Esophagus muscularis mucosa (tissue), 3 donors: Measurements from ENCODE around the gene AKR1C1.
"Not testable (repeated sequence)": the region's sequence is repeated elsewhere in the genome, so short reads cannot be mapped to it uniquely, and the experiment has no call there.

Experiments
- POLR2A ChIP-seq: fragments of 450-650 bp; IDR thresholded peaks from one replicate; pipeline ENCODE4 v1.6.1; 2017; ENCODE audit warnings: antibody characterized with exemption, moderate library complexity, mild to moderate bottlenecking, low read depth
- POLR2AphosphoS5 ChIP-seq, 2 donors: sonication (generic); formaldehyde crosslinking; IDR thresholded peaks; one replicate each; pipeline ENCODE4 v1.6.1; 2017; ENCODE audit warnings: antibody characterized with exemption in 2 of 2
- TF ChIP-seq, protein P1 (sequence below), 3 experiments: fragments of 200-600 bp in 2 of 3; fragments of 450-650 bp in 1 of 3; sonication (generic) in 2 of 3; IDR thresholded peaks; one replicate each; pipeline ENCODE4 v1.5.1; 2017 to 2019; ENCODE audit warnings: antibody characterized with exemption in 3 of 3, mild to moderate bottlenecking in 2 of 3, moderate library complexity in 1 of 3

- not testable (repeated sequence) for TF ChIP-seq POLR2A; POLR2AphosphoS5 (IDR thresholded peaks at IDR 0.05)
- TF ChIP-seq, protein P1, sequence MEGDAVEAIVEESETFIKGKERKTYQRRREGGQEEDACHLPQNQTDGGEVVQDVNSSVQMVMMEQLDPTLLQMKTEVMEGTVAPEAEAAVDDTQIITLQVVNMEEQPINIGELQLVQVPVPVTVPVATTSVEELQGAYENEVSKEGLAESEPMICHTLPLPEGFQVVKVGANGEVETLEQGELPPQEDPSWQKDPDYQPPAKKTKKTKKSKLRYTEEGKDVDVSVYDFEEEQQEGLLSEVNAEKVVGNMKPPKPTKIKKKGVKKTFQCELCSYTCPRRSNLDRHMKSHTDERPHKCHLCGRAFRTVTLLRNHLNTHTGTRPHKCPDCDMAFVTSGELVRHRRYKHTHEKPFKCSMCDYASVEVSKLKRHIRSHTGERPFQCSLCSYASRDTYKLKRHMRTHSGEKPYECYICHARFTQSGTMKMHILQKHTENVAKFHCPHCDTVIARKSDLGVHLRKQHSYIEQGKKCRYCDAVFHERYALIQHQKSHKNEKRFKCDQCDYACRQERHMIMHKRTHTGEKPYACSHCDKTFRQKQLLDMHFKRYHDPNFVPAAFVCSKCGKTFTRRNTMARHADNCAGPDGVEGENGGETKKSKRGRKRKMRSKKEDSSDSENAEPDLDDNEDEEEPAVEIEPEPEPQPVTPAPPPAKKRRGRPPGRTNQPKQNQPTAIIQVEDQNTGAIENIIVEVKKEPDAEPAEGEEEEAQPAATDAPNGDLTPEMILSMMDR (IDR thresholded peaks at IDR 0.05): not testable (repeated sequence)
Measured at GRCh38 chr10:5032444-5032843, 69.2 kb downstream of the AKR1C1 start.
